Osteocyte (in vitro differentiated cells): Measurements from ENCODE around the gene COL6A1. TPM values are rescaled to one million over a fixed set of nuclear protein-coding genes. Genes with fewer than 3 reads are reported as not detected.

Experiments
- DNase-seq: peaks from one replicate; pipeline ENCODE4 v3.0.0; 2021; ENCODE audit warnings: mixed read lengths; ENCODE audit not compliant: unreplicated experiment; ENCODE audit errors: extremely low spot score
- H3K27ac Mint-ChIP-seq: one replicate; pipeline ENCODE4 v1.8.0; 2021; ENCODE audit warnings: mild to moderate bottlenecking, mixed read lengths; ENCODE audit not compliant: unreplicated experiment
- H3K27me3 Mint-ChIP-seq: one replicate; pipeline ENCODE4 v1.8.0; 2021; ENCODE audit warnings: mixed read lengths; ENCODE audit not compliant: unreplicated experiment
- H3K36me3 Mint-ChIP-seq: one replicate; pipeline ENCODE4 v1.8.0; 2021; ENCODE audit warnings: mixed read lengths; ENCODE audit not compliant: unreplicated experiment
- H3K4me1 Mint-ChIP-seq: one replicate; pipeline ENCODE4 v1.8.0; 2021; ENCODE audit warnings: mixed read lengths; ENCODE audit not compliant: unreplicated experiment
- H3K4me3 Mint-ChIP-seq: one replicate; pipeline ENCODE4 v1.8.0; 2021; ENCODE audit warnings: mild to moderate bottlenecking, moderate library complexity, mixed read lengths; ENCODE audit not compliant: unreplicated experiment
- H3K9me3 Mint-ChIP-seq: one replicate; pipeline ENCODE4 v1.8.0; 2021; ENCODE audit warnings: mixed read lengths; ENCODE audit not compliant: unreplicated experiment
- total RNA-seq: library from RNA; stranded (reverse); gene quantifications from 2 replicates; pipeline ENCODE4 v1.2.1, GENCODE V29; 2021
- TF ChIP-seq, protein P1 (sequence below): fragments of 200-600 bp; sonication (generic); IDR thresholded peaks from 2 replicates; pipeline ENCODE4 v1.5.0; 2021; ENCODE audit warnings: antibody characterized with exemption, mild to moderate bottlenecking, moderate library complexity

Gene COL6A1
- total RNA-seq, 1 donor from 2014 or later, result 1,503 TPM

- H3K27me3 Mint-ChIP-seq, result peaks cover 7% of the 10 kb centered on the region
- no peak for DNase-seq
- peaks cover 3% of the 10 kb centered on the region for H3K4me1 Mint-ChIP-seq
- H3K9me3 Mint-ChIP-seq, result no peaks in the 10 kb centered on the region
- H3K27ac Mint-ChIP-seq, result no peak overlapping the region
- peaks cover 2% of the 10 kb centered on the region for H3K36me3 Mint-ChIP-seq
- TF ChIP-seq, protein P1, sequence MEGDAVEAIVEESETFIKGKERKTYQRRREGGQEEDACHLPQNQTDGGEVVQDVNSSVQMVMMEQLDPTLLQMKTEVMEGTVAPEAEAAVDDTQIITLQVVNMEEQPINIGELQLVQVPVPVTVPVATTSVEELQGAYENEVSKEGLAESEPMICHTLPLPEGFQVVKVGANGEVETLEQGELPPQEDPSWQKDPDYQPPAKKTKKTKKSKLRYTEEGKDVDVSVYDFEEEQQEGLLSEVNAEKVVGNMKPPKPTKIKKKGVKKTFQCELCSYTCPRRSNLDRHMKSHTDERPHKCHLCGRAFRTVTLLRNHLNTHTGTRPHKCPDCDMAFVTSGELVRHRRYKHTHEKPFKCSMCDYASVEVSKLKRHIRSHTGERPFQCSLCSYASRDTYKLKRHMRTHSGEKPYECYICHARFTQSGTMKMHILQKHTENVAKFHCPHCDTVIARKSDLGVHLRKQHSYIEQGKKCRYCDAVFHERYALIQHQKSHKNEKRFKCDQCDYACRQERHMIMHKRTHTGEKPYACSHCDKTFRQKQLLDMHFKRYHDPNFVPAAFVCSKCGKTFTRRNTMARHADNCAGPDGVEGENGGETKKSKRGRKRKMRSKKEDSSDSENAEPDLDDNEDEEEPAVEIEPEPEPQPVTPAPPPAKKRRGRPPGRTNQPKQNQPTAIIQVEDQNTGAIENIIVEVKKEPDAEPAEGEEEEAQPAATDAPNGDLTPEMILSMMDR, result no peak
- H3K4me3 Mint-ChIP-seq, result no peak overlapping the region
These were observed 43.7 kb upstream of the COL6A1 start for GRCh38 chr21:45937721-45938452.

DNA sequence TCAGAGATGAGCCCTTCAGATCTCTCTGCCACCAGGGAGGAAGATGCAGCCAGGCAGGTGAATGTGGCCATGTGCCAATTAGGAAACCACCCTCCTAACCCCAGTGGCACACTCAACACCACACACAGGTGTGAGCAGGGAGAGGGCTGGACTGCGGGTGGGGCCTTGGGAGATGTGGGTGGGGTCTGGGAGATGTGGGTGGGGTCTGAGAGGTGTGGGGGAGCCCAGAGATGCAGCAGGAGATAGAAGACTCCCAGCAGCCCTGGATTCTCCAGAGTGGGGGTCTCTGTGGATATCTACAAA is 43.2 kb upstream of the COL6A1 start:
- H3K27me3 Mint-ChIP-seq, result peaks cover 7% of the 10 kb centered on the region
- H3K4me1 Mint-ChIP-seq, result peaks cover 2% of the 10 kb centered on the region
- H3K27ac Mint-ChIP-seq, result no peak overlapping the region
- DNase-seq, result no peak
- TF ChIP-seq, protein P1, result no peak
- peaks cover 2% of the 10 kb centered on the region for H3K36me3 Mint-ChIP-seq
- H3K9me3 Mint-ChIP-seq, result no peaks in the 10 kb centered on the region
- no peak overlapping the region for H3K4me3 Mint-ChIP-seq

GRCh38 chr21:45938811-45939520 is 42.6 kb upstream of the COL6A1 start:
- Mint-ChIP-seq H3K9me3 (no peaks in the 10 kb centered on the region), H3K27ac (no peak overlapping the region), H3K27me3 (peaks cover 7% of the 10 kb centered on the region), H3K36me3 (peaks cover 2% of the 10 kb centered on the region), H3K4me1 (no peaks in the 10 kb centered on the region), H3K4me3 (no peak overlapping the region)
- TF ChIP-seq, protein P1, result no peak
- DNase-seq, result no peak

- H3K36me3 Mint-ChIP-seq, result no peaks in the 10 kb centered on the region
- TF ChIP-seq, protein P1, result no peak
- H3K4me3 Mint-ChIP-seq, result no peak overlapping the region
- peaks cover 7% of the 10 kb centered on the region for H3K27me3 Mint-ChIP-seq
- no peak overlapping the region for H3K27ac Mint-ChIP-seq
- no peaks in the 10 kb centered on the region for H3K4me1 Mint-ChIP-seq
- no peaks in the 10 kb centered on the region for H3K9me3 Mint-ChIP-seq
- no peak for DNase-seq
These were observed 42.0 kb upstream of the COL6A1 start for GRCh38 chr21:45939521-45940045.

DNA sequence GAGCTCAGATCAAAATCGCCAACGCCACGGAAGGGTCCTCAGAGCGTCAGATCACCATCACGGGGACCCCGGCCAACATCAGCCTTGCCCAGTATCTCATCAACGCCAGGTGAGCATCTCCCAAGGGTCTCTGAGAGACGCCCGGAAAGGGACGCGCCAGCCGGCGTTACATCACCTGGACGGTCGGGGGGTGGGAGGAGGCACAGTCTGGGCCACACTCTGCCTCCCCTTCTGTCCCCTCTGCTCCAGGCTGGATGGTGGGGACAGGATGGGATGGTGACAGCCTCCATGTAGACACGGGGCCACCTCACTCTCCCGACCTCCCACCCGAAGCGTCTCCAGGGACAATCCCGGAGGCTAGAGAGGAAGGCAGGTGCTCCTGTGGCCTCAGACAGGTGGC is 41.5 kb upstream of the COL6A1 start:
- Mint-ChIP-seq H3K27me3 (peaks cover 7% of the 10 kb centered on the region), H3K27ac (no peak overlapping the region), H3K4me1 (no peaks in the 10 kb centered on the region), H3K4me3 (no peak overlapping the region), H3K36me3 (no peaks in the 10 kb centered on the region), H3K9me3 (no peaks in the 10 kb centered on the region)
- no peak for DNase-seq
- TF ChIP-seq, protein P1, result no peak
